Eye (tissue), 1 donor: ENCODE measurements around the gene ADARB2.
"Not testable (repeated sequence)": the region's sequence is repeated elsewhere in the genome, so short reads cannot be mapped to it uniquely, and the experiment has no call there.

Source experiments
- DNase-seq: peaks from one replicate; pipeline ENCODE4 v3.0.0-alpha.2; 2015

The ADARB2 gene

GRCh38 chr10:1328161-1328823, 409.0 kb downstream of the ADARB2 start:
- no peak for DNase-seq

GRCh38 chr10:1327759-1328158, 409.6 kb downstream of the ADARB2 start:
- DNase-seq, result no peak

GRCh38 chr10:1326514-1326913, 410.8 kb downstream of the ADARB2 start:
- not testable (repeated sequence) for DNase-seq

GRCh38 chr10:1324903-1325302, 412.4 kb downstream of the ADARB2 start:
- no peak for DNase-seq

- DNase-seq, result no peak
Measured at GRCh38 chr10:1323951-1324350, 413.4 kb downstream of the ADARB2 start.

GRCh38 chr10:1320739-1321320, 416.5 kb downstream of the ADARB2 start:
- DNase-seq, result no peak

- no peak for DNase-seq
Measured at GRCh38 chr10:1316809-1317143, 420.5 kb downstream of the ADARB2 start.

GRCh38 chr10:1316121-1316808, 421.1 kb downstream of the ADARB2 start:
- peak; percentile 43 for DNase-seq

GRCh38 chr10:1315178-1315577, 422.1 kb downstream of the ADARB2 start:
- peak; percentile 66 for DNase-seq

GRCh38 chr10:1311726-1312125, 425.6 kb downstream of the ADARB2 start:
- DNase-seq, result no peak

- DNase-seq, result no peak
Measured at GRCh38 chr10:1310271-1310789, 427.0 kb downstream of the ADARB2 start.

GRCh38 chr10:1309617-1310270, 427.6 kb downstream of the ADARB2 start:
- DNase-seq, result no peak

- DNase-seq, result no peak
Measured at GRCh38 chr10:1308962-1309616, 428.2 kb downstream of the ADARB2 start.

GRCh38 chr10:1308173-1308961, 429.0 kb downstream of the ADARB2 start:
- DNase-seq, result peak; percentile 37

GRCh38 chr10:1301143-1301542, 436.2 kb downstream of the ADARB2 start:
- no peak for DNase-seq

- DNase-seq, result no peak
Measured at GRCh38 chr10:1300218-1300617, 437.1 kb downstream of the ADARB2 start.

- DNase-seq, result no peak
Measured at GRCh38 chr10:1299041-1299726, 438.1 kb downstream of the ADARB2 start.

GRCh38 chr10:1297566-1298301, 439.6 kb downstream of the ADARB2 start:
- peak; percentile 18 for DNase-seq

- DNase-seq, result peak; percentile 7
Measured at GRCh38 chr10:1295756-1296480, 441.4 kb downstream of the ADARB2 start.

- DNase-seq, result no peak
Measured at GRCh38 chr10:1294748-1295147, 442.6 kb downstream of the ADARB2 start.
